Measurements from ENCODE around the gene TTC34. TPM values are rescaled to one million over a fixed set of nuclear protein-coding genes. Genes with fewer than 3 reads are reported as not detected.

The TTC34 gene, protein sequence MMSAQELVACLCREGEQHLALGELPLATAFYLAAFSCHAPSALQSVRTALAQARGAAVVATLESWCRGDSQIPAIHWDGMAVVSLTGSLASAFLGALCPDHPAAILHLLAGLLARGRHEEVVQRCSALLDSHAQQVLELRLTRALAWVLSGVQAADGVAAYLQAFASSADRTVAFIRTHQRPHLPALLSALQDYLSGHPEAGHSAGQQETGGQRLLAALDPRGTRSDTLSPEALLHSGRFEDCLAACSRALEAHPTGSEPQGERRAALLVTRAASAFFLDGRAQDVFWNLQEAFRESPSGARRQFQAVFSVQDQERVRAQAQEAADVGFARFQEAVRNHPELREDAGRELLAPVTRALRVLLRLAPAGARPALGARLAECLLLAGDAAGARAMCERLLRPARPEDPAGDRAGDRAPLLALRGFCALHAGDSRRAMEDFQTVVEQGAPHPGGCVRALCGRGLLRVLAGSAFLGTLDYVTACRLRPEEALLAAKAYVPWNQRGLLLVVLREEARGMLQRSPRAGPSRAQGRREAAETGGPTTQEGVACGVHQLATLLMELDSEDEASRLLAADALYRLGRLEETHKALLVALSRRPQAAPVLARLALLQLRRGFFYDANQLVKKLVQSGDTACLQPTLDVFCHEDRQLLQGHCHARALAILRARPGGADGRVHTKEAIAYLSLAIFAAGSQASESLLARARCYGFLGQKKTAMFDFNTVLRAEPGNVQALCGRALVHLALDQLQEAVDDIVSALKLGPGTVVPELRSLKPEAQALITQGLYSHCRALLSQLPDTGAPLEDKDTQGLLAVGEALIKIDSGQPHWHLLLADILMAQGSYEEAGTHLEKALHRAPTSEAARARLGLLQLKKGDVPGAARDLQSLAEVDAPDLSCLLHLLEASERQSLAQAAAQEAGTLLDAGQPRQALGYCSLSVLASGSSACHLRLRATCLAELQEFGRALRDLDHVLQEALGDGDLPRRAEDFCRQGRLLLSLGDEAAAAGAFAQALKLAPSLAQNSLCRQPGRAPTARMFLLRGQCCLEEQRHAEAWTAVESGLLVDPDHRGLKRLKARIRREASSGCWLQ
- total RNA-seq = under 0.01 and 0.26 TPM in 2 replicates

DNA sequence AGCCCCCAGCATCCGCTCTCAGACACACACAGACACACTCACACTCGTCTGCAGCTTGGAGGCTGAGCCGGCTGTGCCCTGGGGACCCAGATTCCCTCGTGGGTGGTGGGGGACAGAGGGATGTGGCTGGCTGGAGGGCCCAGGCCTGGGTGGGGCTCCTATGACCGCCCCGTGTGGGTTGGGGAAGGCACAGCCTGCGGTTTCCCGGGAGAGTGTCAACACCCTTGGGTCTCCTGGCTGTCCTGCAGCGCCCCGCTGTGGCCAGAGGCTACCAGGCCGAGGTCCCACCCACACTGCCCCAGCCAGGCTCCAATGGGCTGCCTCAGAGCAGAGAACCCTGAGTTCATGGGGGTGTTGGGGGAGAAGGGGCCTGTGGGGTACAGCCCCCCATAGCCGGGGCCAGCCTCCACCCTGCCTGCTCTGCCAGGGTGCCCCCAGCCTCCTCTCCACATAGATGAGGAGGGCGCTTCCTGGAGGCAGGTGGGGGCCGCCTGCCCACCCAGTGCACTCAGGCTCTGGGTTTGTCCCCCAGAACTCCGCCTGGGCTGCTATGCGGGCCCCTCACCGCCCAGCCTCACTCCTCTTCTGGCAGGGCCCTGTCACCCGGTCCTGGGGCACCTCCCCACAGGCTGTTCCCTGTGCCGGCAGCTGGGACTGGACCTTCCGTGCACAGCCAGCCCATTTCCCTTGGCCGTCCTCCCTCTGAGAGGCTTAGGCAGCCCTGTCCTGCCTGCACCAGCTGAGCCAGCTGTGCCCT, at the start of gene TTC34:
Gene TTC34, minus strand, starts transcription at position 159 of the 757 bp plus-strand sequence. CDS start 866 bp downstream, outside the sequence.

DNA sequence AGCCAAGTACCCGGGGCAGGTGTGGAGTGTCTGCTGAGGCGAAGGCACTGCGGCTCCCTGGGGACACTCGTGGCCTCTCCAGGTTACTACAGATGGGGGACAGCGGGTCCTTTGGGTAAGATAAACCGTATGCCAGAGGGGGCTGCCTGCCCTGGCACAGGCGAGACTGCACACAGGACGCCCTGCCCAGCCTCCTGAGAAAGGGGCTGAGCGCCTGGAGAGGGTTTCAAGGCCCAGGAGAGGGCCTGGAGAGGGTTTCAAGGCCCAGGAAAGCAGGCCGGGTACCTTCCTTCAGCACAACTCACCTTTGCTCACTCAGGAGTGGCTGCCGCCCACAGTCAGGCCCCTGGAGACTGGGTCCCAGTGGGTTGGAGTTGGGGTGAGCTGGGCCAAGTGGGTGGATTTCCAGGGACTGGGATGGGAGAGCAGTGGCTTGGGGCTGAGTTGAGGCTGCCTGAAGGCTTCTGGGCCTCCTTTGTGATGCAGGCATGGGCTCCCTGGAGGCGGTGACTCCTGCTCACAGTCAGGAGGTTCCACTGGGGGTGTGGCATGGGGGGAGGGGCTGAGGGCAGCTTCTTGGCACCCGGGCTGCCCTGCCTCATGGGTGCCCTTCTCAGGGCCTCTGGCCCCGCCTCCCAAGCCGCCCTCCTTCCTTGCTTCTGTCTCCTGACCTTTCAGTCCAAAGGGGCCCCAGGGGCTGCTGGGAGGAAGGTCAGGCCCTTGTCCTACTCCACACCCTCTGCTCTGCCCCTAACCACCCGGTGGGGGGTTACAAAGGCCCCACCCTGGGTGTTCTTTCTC, 168.7 kb downstream of the TTC34 start, which contains the start of gene MMEL1:
Gene MMEL1, minus strand, starts transcription at position 456 of the 801 bp plus-strand sequence. CDS start 3,532 bp downstream, outside the sequence.

DNA sequence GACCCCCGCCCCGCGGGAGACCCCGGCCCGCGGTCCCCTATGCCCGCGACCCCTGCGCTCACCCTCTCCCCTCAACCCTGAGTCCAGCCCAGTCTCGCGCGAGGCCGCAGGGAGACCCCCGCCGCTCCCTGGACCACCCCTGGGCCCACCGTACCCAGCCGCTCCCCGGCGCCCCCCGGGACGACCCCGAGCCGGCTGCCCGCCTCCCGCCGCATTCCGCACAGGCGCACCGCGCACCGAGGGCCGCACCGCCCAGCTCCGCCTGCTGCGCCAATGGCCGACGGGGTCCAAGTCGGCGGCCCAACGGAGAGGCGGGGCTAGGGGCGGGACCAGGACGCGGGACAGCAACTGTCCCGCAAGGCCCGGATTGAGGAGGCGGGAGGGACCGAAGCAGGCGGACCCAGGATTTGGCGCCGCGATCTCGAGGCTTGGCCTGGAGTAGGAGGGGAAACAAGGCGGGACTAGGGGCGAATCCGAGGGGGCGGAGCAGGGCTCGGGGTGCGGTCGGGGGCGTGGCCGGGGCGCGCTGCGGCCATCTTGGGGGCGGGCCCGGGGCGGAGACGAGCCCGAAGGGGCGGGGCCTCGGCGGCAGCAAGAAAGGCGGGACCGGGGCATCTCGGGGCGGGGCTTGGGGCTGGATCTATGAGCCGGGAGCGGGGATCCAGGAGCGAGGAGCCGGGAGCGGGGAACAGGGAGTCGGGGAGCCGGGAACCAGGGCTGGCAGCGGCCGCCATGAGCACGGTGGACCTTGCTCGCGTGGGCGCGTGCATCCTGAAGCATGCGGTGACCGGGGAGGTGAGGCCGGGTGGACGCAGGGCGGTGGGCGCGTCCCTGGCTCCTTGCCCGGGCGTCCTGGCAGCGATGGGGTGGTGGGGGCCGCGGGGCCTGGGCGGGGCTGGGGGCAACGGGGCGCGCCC, 215.1 kb downstream of the TTC34 start, which contains the start of gene PRXL2B:
Gene PRXL2B, plus strand, starts transcription at position 624 of the 917 bp plus-strand sequence. Its CDS starts 109 bp downstream, at position 733.

Other genes starting within 250 kb of the TTC34 start
- 7.3 and 9.6 TPM in 2 replicates for gene TNFRSF14, start 245.3 kb downstream of the TTC34 start, total RNA-seq
- gene PRXL2B, start 214.9 kb downstream of the TTC34 start, total RNA-seq = 10.6 and 13.7 TPM in 2 replicates
- not detected in 2 replicates for gene MMEL1, start 168.7 kb downstream of the TTC34 start, total RNA-seq
- not detected in 2 replicates for gene ACTRT2, start 219.8 kb upstream of the TTC34 start, total RNA-seq